Measurements from ENCODE around the gene MGAM2. TPM values are rescaled to one million over a fixed set of nuclear protein-coding genes. Genes with fewer than 3 reads are reported as not detected.

Gene MGAM2
- total and polyA plus RNA-seq, 2 of the 8 experiments (the other 6 are each of a cell fraction or from before 2014, with no cell fraction given), result 0.02 TPM; not detected in 1

- no peak overlapping the region for H3K18ac ChIP-seq (ENCODE audit: extremely low read depth, low read length)
- H3K79me2 ChIP-seq (ENCODE audit: control insufficient read depth in 1 of 2, insufficient read depth in 2 of 2, low read length in 2 of 2), result no peaks in the 10 kb centered on the region
- H3K4me3 ChIP-seq (ENCODE audit: extremely low read depth in 1 of 4, insufficient read depth in 2 of 4, low read depth in 3 of 4, low read length in 4 of 4), result no peak overlapping the region
- no peak for FAIRE-seq
- no peak for DNase-seq (ENCODE audit: low read depth in 1 of 2, low spot score in 2 of 2)
- no peak overlapping the region for H4K91ac ChIP-seq (replicated peaks; ENCODE audit: insufficient read length, low read length)
- no peak overlapping the region for H2BK120ac ChIP-seq (replicated peaks; ENCODE audit: low read depth, low read length)
- H3K27ac ChIP-seq (ENCODE audit: low read depth, low read length), result no peak overlapping the region
- no peaks in the 10 kb centered on the region for H3K23me2 ChIP-seq (ENCODE audit: low read depth, low read length)
- H2BK15ac ChIP-seq (ENCODE audit: low read length), result no peak overlapping the region
- no peaks in the 10 kb centered on the region for H3K79me1 ChIP-seq (ENCODE audit: low read depth, low read length)
- no peak overlapping the region for H4K8ac ChIP-seq (ENCODE audit: extremely low read depth, insufficient read depth, low read length)
- H3K27me3 ChIP-seq (replicated peaks in 1 of 4; ENCODE audit: control insufficient read depth in 3 of 4, extremely low read depth in 1 of 4, insufficient read depth in 3 of 4, low read length in 3 of 4), result no peaks in the 10 kb centered on the region; a peak in 1 of 7 replicates
- no peaks in the 10 kb centered on the region for H3K9me3 ChIP-seq (ENCODE audit: insufficient read depth in 2 of 2, low read depth in 1 of 2, low read length in 1 of 2)
- no peaks in the 10 kb centered on the region for H3K4me1 ChIP-seq (replicated peaks in 1 of 4; ENCODE audit: control insufficient read depth in 3 of 4, insufficient read depth in 4 of 4, low read length in 3 of 4)
- no peaks in the 10 kb centered on the region for H3K36me3 ChIP-seq (ENCODE audit: control insufficient read depth in 2 of 4, insufficient read depth in 4 of 4, low read length in 3 of 4)
- no peak overlapping the region for H2BK12ac ChIP-seq (ENCODE audit: low read depth, low read length)
- no peak overlapping the region for H4K5ac ChIP-seq (ENCODE audit: insufficient read length, low read depth, low read length)
- H3K9ac ChIP-seq (replicated peaks in 1 of 4; ENCODE audit: extremely low read depth in 1 of 4, low read depth in 3 of 4, low read length in 3 of 4), result no peak overlapping the region
- no peak overlapping the region for H3K14ac ChIP-seq (ENCODE audit: insufficient read length)
- 91% methylated on average over 9 of the region's 9 CpGs; no CpG with 5 or more reads in 1 of the 2 experiments for WGBS, 2 experiments (ENCODE audit: extremely low coverage in 1 of 2, insufficient coverage in 1 of 2, insufficient read length in 1 of 2, insufficient replicate concordance in 2 of 2, low coverage in 1 of 2, low lambda C conversion rate in 2 of 2, missing lambda C conversion rate in 1 of 2)
- H2BK5ac ChIP-seq (ENCODE audit: low read depth, low read length), result no peak overlapping the region
- no peak overlapping the region for H2AK5ac ChIP-seq (ENCODE audit: low read depth, low read length)
- no peak overlapping the region for H3K4ac ChIP-seq (replicated peaks; ENCODE audit: insufficient read length, low read depth, low read length)
- no peak overlapping the region for H2AFZ ChIP-seq (ENCODE audit: low read length)
- no peak overlapping the region for H3K23ac ChIP-seq (ENCODE audit: insufficient read length)
- ChIA-PET CTCF (ENCODE audit: partially characterized antibody) (interaction anchor here (1.1 to 6.8 kb wide), 5 partner anchors 41 to 221 kb away, joined by 3 to 49 read pairs (median 4); partner anchors contain the start of gene TAS2R38), POLR2A (ENCODE audit: partially characterized antibody) (no interaction called here)
- no peak overlapping the region for H2BK20ac ChIP-seq (ENCODE audit: low read length)
- no peak overlapping the region for H3K56ac ChIP-seq (replicated peaks; ENCODE audit: insufficient read length, low read depth, low read length)
- no peaks in the 10 kb centered on the region for H4K20me1 ChIP-seq (replicated peaks in 1 of 2; ENCODE audit: control insufficient read depth in 1 of 2, insufficient read depth in 2 of 2, low read length in 2 of 2)
- no peak overlapping the region for H3K4me2 ChIP-seq (ENCODE audit: insufficient read depth in 1 of 2, low read depth in 2 of 2, low read length in 2 of 2)
- TF ChIP-seq CREB1 (IDR thresholded peaks at IDR 0.05) (no peak), POU5F1 (IDR thresholded peaks at IDR 0.05; ENCODE audit: low read depth, low read length) (no peak), TAF7 (optimal IDR thresholded peaks at IDR 0.05; ENCODE audit: borderline replicate concordance, low read depth, low read length) (no peak), NANOG (IDR thresholded peaks at IDR 0.05; ENCODE audit: insufficient read depth, low read depth, low read length, poor library complexity, severe bottlenecking) (no peak), SIRT6 (IDR thresholded peaks at IDR 0.05; ENCODE audit: low read length) (no peak), ATF3 (IDR thresholded peaks at IDR 0.05; ENCODE audit: insufficient read depth, low read depth, low read length) (no peak), CBX5 (IDR thresholded peaks at IDR 0.05; ENCODE audit: low read depth, low read length) (no peak), CHD1 (IDR thresholded peaks at IDR 0.05; ENCODE audit: low read depth, low read length) (no peak), SP2 (IDR thresholded peaks at IDR 0.05; ENCODE audit: low read length) (no peak), EGR1 (IDR thresholded peaks at IDR 0.05; ENCODE audit: borderline replicate concordance, low read depth, low read length) (no peak), KDM1A (IDR thresholded peaks at IDR 0.05; ENCODE audit: borderline replicate concordance, low read length) (no peak), TCF12 (IDR thresholded peaks at IDR 0.05; ENCODE audit: low read depth, low read length) (no peak), TBP (IDR thresholded peaks at IDR 0.05; ENCODE audit: low read depth, low read length) (no peak), PHF8 (conservative IDR thresholded peaks at IDR 0.05; ENCODE audit: low read depth, low read length) (no peak)
These were observed 84.7 kb downstream of the MGAM2 start for GRCh38 chr7:142196066-142196840.

Measured in H1 (cell line).